ENCODE results near the gene STK40.

DNA sequence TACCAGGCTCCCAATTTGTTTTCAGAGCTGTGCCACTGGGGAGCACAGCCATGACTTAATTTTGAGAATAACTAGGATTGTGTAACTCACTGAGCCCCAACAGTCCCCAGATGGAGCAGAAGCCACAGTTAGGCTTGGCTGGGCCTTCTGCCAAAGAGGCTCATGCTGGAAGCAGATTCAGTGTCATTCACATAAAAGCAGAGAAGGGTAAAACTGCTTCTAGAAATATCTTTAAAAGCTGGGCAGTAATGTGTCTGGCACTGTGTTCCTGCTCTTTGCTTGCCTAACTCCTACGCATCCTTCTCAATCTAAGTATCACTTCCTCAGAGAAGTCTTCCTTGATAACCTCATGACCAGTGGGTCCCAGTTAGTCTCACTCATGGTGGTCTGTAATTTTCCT is 20.3 kb downstream of the STK40 start:
- TF ChIP-seq, protein P1, sequence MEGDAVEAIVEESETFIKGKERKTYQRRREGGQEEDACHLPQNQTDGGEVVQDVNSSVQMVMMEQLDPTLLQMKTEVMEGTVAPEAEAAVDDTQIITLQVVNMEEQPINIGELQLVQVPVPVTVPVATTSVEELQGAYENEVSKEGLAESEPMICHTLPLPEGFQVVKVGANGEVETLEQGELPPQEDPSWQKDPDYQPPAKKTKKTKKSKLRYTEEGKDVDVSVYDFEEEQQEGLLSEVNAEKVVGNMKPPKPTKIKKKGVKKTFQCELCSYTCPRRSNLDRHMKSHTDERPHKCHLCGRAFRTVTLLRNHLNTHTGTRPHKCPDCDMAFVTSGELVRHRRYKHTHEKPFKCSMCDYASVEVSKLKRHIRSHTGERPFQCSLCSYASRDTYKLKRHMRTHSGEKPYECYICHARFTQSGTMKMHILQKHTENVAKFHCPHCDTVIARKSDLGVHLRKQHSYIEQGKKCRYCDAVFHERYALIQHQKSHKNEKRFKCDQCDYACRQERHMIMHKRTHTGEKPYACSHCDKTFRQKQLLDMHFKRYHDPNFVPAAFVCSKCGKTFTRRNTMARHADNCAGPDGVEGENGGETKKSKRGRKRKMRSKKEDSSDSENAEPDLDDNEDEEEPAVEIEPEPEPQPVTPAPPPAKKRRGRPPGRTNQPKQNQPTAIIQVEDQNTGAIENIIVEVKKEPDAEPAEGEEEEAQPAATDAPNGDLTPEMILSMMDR (IDR thresholded peaks at IDR 0.05 in 4 of 5, conservative IDR thresholded peaks at IDR 0.05 in 1 of 5): no peak
- no peak for TF ChIP-seq POLR2A (IDR thresholded peaks at IDR 0.05)
